SU-DHL-6 (cell line): ENCODE results near the gene IGFBP3.

Experiments used
- EZH2phosphoT487 ChIP-seq: fragments of 200-600 bp; sonication (generic), shearing (Covaris generic); conservative IDR thresholded peaks from 2 replicates; pipeline ENCODE4 v1.6.1; 2018; ENCODE audit warnings: mild to moderate bottlenecking, antibody characterized with exemption, low read length, moderate library complexity, mixed read lengths
- TF ChIP-seq, protein P1 (sequence below): fragments of 200-600 bp; sonication (generic); IDR thresholded peaks from one replicate; pipeline ENCODE4 v1.5.1; 2017; ENCODE audit warnings: antibody characterized with exemption, mild to moderate bottlenecking, low read length, moderate library complexity; ENCODE audit not compliant: insufficient read depth, poor library complexity, severe bottlenecking

DNA sequence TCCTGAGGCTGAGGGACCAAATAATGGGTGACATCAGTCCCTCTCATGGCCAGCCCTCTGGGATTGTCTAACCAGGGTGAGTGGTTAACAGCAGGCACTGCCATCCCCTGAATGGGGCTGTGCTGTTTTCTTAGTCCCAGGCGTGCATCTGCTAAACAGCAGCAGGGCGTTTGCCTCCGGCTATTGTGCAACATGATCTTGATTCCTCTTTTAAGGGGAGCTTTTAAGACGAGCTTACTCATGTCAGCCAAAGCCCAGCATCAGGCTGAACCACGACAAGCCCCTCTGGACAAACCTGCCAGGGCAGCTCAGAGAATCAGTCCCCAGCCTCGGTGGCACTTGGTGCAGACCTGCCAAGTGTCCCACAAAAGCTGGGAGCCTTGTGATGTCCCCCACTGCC, 16.2 kb upstream of the IGFBP3 start:
- TF ChIP-seq, protein P1, sequence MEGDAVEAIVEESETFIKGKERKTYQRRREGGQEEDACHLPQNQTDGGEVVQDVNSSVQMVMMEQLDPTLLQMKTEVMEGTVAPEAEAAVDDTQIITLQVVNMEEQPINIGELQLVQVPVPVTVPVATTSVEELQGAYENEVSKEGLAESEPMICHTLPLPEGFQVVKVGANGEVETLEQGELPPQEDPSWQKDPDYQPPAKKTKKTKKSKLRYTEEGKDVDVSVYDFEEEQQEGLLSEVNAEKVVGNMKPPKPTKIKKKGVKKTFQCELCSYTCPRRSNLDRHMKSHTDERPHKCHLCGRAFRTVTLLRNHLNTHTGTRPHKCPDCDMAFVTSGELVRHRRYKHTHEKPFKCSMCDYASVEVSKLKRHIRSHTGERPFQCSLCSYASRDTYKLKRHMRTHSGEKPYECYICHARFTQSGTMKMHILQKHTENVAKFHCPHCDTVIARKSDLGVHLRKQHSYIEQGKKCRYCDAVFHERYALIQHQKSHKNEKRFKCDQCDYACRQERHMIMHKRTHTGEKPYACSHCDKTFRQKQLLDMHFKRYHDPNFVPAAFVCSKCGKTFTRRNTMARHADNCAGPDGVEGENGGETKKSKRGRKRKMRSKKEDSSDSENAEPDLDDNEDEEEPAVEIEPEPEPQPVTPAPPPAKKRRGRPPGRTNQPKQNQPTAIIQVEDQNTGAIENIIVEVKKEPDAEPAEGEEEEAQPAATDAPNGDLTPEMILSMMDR = no peak
- no peak for TF ChIP-seq EZH2phosphoT487
